ENCODE results near the gene FBXO42. TPM values are rescaled to one million over a fixed set of nuclear protein-coding genes. Genes with fewer than 3 reads are reported as not detected.

Gene FBXO42
- total and polyA plus RNA-seq, 3 experiments from 2014 or later: 15.7 to 23.8 (median 16.9) TPM

DNA sequence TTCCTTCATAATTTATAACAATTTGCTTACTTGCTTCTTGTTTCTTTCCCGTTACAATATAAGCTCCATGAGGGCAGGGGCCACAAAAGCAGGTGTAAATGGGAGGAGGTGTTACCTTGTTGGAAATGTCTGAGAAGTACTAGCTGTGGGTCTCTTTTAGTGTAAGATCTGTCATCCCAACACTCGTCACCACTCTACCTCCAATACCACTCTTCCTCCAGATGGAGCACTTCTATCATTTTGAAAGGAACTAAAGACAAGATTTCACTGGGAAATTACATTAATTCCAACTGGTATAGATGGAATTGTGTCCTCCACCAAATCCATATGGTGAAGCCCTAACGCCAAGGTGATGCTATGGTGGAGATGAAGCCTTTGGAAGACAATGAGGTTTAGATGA lies 62.3 kb downstream of the FBXO42 start:
- no peak for DNase-seq
- ChIA-PET POLR2A (no interaction called here), CTCF (interaction anchor here (1.3 to 1.7 kb wide), 2 partner anchors 13 to 73 kb away, joined by 3 read pairs; no protein-coding TSS in a partner anchor)
- H3K4me3 ChIP-seq (ENCODE audit: low read length): no peak overlapping the region
- peaks cover 5% of the 10 kb centered on the region for H3K4me1 ChIP-seq (ENCODE audit: insufficient read depth, low read length)
- H3K4me3 Mint-ChIP-seq: no peak overlapping the region
- H3K27ac Mint-ChIP-seq: peak overlapping the region in 3 of 8 donors; percentile 1 to 39 (median 30)
- no peaks in the 10 kb centered on the region for H3K9me3 ChIP-seq (ENCODE audit: low read length)
- H3K27ac ChIP-seq (ENCODE audit: low read depth, low read length): no peak overlapping the region
- H3K36me3 ChIP-seq (ENCODE audit: insufficient read depth, low read length): peaks cover 15% of the 10 kb centered on the region
- peaks cover 3 to 21% (median 8%) of the 10 kb centered on the region in 3 donors for H3K4me1 Mint-ChIP-seq
- peaks cover 3 to 51% (median 10%) of the 10 kb centered on the region in 3 donors for H3K36me3 Mint-ChIP-seq
- H3K27me3 Mint-ChIP-seq: no peaks in the 10 kb centered on the region
- H3K9me3 Mint-ChIP-seq: no peaks in the 10 kb centered on the region
- H3K27me3 ChIP-seq (ENCODE audit: insufficient read depth, low read length, poor library complexity, severe bottlenecking): no peaks in the 10 kb centered on the region

DNA sequence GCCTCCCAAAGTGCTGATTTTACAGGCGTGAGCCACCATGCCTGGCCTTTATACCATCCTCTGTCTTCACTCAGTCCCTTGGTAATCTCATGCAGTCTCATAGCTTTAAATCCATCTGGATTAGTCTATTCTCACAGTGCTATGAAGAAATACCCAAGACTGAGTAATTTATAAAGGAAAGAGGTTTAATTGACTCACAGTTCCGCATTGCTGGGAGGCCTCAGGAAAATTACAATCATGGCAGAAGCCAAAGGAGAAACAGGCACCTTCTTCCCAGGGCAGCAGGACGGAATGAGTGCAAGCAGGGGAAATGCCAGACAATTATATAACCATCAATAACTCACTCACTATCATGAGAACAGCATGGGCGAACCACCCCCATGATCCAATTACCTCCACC lies 66.2 kb downstream of the FBXO42 start:
- ChIA-PET CTCF (no interaction called here), POLR2A (no interaction called here)
- peaks cover 5% of the 10 kb centered on the region for H3K36me3 ChIP-seq (ENCODE audit: insufficient read depth, low read length)
- no peak overlapping the region for H3K4me3 ChIP-seq (ENCODE audit: low read length)
- Mint-ChIP-seq H3K36me3 (peaks cover 3 to 37% (median 10%) of the 10 kb centered on the region in 3 donors), H3K4me1 (peaks cover 10 to 20% (median 12%) of the 10 kb centered on the region in 3 donors), H3K27me3 (no peaks in the 10 kb centered on the region), H3K27ac (no peak overlapping the region), H3K9me3 (no peaks in the 10 kb centered on the region), H3K4me3 (no peak overlapping the region)
- H3K9me3 ChIP-seq (ENCODE audit: low read length): no peaks in the 10 kb centered on the region
- no peaks in the 10 kb centered on the region for H3K4me1 ChIP-seq (ENCODE audit: insufficient read depth, low read length)
- H3K27me3 ChIP-seq (ENCODE audit: insufficient read depth, low read length, poor library complexity, severe bottlenecking): no peaks in the 10 kb centered on the region
- no peak for DNase-seq
- no peak overlapping the region for H3K27ac ChIP-seq (ENCODE audit: low read depth, low read length)

DNA sequence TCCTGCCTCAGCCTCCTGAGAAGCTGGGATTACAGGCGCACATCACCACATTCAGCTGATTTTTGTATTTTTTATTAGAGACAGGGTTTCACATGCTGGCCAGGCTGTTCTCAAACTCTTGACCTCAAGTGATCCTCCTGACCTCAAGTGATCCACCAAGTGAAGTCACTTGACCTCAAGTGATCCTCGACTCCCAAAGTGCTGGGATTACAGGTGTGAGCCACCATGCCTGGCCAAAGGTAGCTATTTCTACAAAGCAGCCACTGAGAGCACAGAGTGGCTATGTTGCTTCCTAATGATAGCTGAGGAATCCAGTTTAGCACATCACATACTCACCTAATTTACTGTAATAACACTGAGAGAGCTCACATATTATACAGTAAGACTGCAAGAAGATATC lies 70.5 kb downstream of the FBXO42 start:
- H3K36me3 Mint-ChIP-seq: peaks cover 0 to 31% (median 9%) of the 10 kb centered on the region in 3 donors
- no peak for DNase-seq
- peak overlapping the region in 1 of 8 donors; percentile 14 for H3K27ac Mint-ChIP-seq
- no peaks in the 10 kb centered on the region for H3K27me3 Mint-ChIP-seq
- H3K4me1 ChIP-seq (ENCODE audit: insufficient read depth, low read length): no peaks in the 10 kb centered on the region
- H3K36me3 ChIP-seq (ENCODE audit: insufficient read depth, low read length): no peaks in the 10 kb centered on the region
- ChIA-PET POLR2A (no interaction called here), CTCF (no interaction called here)
- peaks cover 6 to 15% (median 13%) of the 10 kb centered on the region in 3 donors for H3K4me1 Mint-ChIP-seq
- no peaks in the 10 kb centered on the region for H3K27me3 ChIP-seq (ENCODE audit: insufficient read depth, low read length, poor library complexity, severe bottlenecking)
- H3K27ac ChIP-seq (ENCODE audit: low read depth, low read length): no peak overlapping the region
- H3K9me3 ChIP-seq (ENCODE audit: low read length): no peaks in the 10 kb centered on the region
- no peak overlapping the region for H3K4me3 Mint-ChIP-seq
- H3K9me3 Mint-ChIP-seq: no peaks in the 10 kb centered on the region
- H3K4me3 ChIP-seq (ENCODE audit: low read length): no peak overlapping the region

DNA sequence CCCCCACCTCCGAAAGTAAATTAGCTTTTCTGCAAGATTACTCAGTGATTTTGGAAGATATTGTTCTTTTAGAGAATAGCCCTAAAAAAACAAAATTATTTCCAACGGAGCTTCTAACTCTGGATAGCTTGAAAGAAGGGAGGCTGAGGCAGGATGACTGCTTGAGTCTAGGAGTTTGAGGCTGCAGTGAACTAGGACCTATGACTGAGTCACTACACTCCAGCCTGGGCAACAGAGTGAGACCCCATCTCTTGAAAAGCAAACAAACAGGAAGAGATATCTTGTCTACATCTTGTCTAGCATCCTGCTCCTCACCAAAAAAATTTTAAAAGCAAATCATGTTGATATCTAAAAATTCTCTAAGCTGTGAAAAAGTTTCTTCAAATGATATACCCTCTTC lies 73.1 kb downstream of the FBXO42 start:
- H3K4me1 ChIP-seq (ENCODE audit: insufficient read depth, low read length): no peaks in the 10 kb centered on the region
- ChIA-PET CTCF (no interaction called here), POLR2A (no interaction called here)
- no peaks in the 10 kb centered on the region for H3K36me3 ChIP-seq (ENCODE audit: insufficient read depth, low read length)
- H3K27me3 ChIP-seq (ENCODE audit: insufficient read depth, low read length, poor library complexity, severe bottlenecking): no peaks in the 10 kb centered on the region
- Mint-ChIP-seq H3K9me3 (no peaks in the 10 kb centered on the region), H3K27me3 (no peaks in the 10 kb centered on the region), H3K36me3 (peaks cover 0 to 39% (median 7%) of the 10 kb centered on the region in 3 donors), H3K4me3 (no peak overlapping the region), H3K27ac (peak overlapping the region in 2 of 8 donors; percentile 22 to 40), H3K4me1 (peaks cover 8 to 22% (median 21%) of the 10 kb centered on the region in 3 donors)
- H3K27ac ChIP-seq (ENCODE audit: low read depth, low read length): no peak overlapping the region
- DNase-seq: no peak
- H3K9me3 ChIP-seq (ENCODE audit: low read length): no peaks in the 10 kb centered on the region
- H3K4me3 ChIP-seq (ENCODE audit: low read length): no peak overlapping the region

DNA sequence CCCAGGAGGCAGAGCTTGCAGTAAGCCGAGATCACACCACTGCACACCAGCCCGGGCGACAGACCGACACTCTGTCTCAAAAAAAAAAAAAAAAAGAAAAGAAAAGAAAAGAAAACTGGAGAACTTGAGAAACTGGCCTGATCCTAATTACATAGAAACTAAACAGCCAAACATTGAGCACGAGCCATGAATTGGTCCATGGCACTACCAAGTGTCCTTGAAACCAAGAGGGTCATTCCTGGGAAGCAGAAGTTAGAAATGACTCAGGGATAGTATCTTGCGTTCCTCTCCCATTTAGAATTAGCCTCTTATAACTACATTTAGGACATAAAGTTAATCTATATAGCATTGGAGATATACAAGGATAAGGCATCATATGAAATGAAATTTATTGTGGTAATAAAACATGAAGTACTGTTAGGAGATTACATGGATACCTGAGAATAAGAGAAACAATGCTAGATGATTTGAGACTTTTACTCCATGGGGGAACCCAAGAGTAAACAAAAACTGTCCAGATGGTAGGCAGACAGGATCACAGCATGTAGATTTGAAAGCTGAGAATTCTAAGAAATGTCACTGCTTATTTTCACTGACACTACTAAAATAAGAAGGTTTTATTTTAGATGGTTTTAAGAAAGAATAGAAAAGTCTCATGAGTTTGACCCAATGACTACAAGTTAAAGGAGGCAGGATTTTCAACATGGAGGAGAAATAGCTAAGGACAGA lies 75.8 kb downstream of the FBXO42 start:
- no peak overlapping the region for H3K4me3 ChIP-seq (ENCODE audit: low read length)
- H3K4me1 ChIP-seq (ENCODE audit: insufficient read depth, low read length): no peaks in the 10 kb centered on the region
- H3K36me3 ChIP-seq (ENCODE audit: insufficient read depth, low read length): no peaks in the 10 kb centered on the region
- Mint-ChIP-seq H3K4me3 (no peak overlapping the region), H3K9me3 (no peaks in the 10 kb centered on the region), H3K4me1 (peaks cover 10 to 29% (median 21%) of the 10 kb centered on the region in 3 donors), H3K27ac (peak overlapping the region in 2 of 8 donors; percentile 29 to 46), H3K27me3 (no peaks in the 10 kb centered on the region), H3K36me3 (peaks cover 0 to 44% (median 8%) of the 10 kb centered on the region in 3 donors)
- no peaks in the 10 kb centered on the region for H3K9me3 ChIP-seq (ENCODE audit: low read length)
- CTCF ChIA-PET: interaction anchor here (1.0 kb wide), 1 partner anchor 13 kb away, joined by 3 read pairs; no protein-coding TSS in a partner anchor
- no peaks in the 10 kb centered on the region for H3K27me3 ChIP-seq (ENCODE audit: insufficient read depth, low read length, poor library complexity, severe bottlenecking)
- no peak for DNase-seq
- H3K27ac ChIP-seq (ENCODE audit: low read depth, low read length): no peak overlapping the region
- POLR2A ChIA-PET: no interaction called here

DNA sequence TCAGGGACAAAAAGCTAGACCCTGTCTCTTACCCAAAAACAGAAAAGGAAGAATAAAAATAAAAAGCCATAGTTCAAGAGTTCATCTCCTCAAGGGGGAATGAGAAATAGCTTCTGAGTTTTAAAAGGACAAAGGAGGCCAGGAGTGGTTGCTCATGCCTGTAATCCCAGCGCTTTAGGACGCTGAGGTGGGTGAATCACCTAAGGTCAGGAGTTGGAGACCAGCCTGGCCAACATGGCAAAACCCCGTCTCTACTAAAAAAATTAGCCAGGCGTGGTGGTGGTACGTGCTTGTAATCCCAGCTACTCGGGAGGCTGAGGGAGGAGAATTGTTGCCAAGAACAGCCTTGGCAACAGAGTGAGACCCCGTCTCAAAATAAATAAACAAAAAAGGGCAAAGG lies 76.7 kb downstream of the FBXO42 start:
- Mint-ChIP-seq H3K27me3 (no peaks in the 10 kb centered on the region), H3K4me3 (no peak overlapping the region), H3K27ac (no peak overlapping the region), H3K4me1 (peaks cover 15 to 33% (median 24%) of the 10 kb centered on the region in 3 donors), H3K36me3 (peaks cover 0 to 46% (median 8%) of the 10 kb centered on the region in 3 donors), H3K9me3 (no peaks in the 10 kb centered on the region)
- no peaks in the 10 kb centered on the region for H3K27me3 ChIP-seq (ENCODE audit: insufficient read depth, low read length, poor library complexity, severe bottlenecking)
- ChIA-PET POLR2A (no interaction called here), CTCF (interaction anchor here (1.1 kb wide), 1 partner anchor 18 kb away, joined by 3 read pairs; no protein-coding TSS in a partner anchor)
- no peak for DNase-seq
- no peaks in the 10 kb centered on the region for H3K4me1 ChIP-seq (ENCODE audit: insufficient read depth, low read length)
- no peak overlapping the region for H3K4me3 ChIP-seq (ENCODE audit: low read length)
- H3K27ac ChIP-seq (ENCODE audit: low read depth, low read length): no peak overlapping the region
- H3K9me3 ChIP-seq (ENCODE audit: low read length): no peaks in the 10 kb centered on the region
- H3K36me3 ChIP-seq (ENCODE audit: insufficient read depth, low read length): no peaks in the 10 kb centered on the region

DNA sequence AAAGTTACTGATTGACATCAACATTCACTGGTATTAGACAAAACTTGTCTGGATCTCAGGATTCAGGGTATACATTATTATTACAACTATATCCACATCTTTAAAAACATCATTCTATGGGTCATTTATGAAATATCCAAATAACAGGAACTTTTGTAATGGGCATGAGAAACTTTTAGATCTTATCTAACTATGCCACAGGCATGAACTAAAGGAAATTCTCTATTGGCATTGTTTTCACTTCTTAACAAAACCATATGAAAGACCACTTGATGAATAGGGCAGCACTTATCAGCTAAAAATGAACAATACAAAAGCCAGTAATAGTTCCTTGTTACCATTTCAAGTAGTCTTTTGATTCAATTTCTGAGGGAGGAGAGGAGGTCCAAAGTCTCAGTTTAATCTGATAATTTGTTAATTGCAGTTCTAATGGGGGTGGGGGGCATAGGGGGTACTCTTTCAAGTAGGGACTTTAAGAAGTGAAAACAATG lies 84.5 kb downstream of the FBXO42 start:
- H3K4me1 ChIP-seq (ENCODE audit: insufficient read depth, low read length): peaks cover 10% of the 10 kb centered on the region
- CTCF ChIA-PET: no interaction called here
- H3K27me3 ChIP-seq (ENCODE audit: insufficient read depth, low read length, poor library complexity, severe bottlenecking): no peaks in the 10 kb centered on the region
- no peaks in the 10 kb centered on the region for H3K36me3 ChIP-seq (ENCODE audit: insufficient read depth, low read length)
- H3K27me3 Mint-ChIP-seq: no peaks in the 10 kb centered on the region
- H3K4me3 Mint-ChIP-seq: no peak overlapping the region
- no peak overlapping the region for H3K4me3 ChIP-seq (ENCODE audit: low read length)
- no peak overlapping the region for H3K27ac ChIP-seq (ENCODE audit: low read depth, low read length)
- H3K27ac Mint-ChIP-seq: peak overlapping the region in 4 of 8 donors; percentile 4 to 69 (median 36)
- no peak for DNase-seq
- POLR2A ChIA-PET: no interaction called here
- H3K4me1 Mint-ChIP-seq: peaks cover 21 to 40% (median 34%) of the 10 kb centered on the region in 3 donors
- H3K9me3 ChIP-seq (ENCODE audit: low read length): no peaks in the 10 kb centered on the region
- H3K36me3 Mint-ChIP-seq: peaks cover 0 to 20% (median 8%) of the 10 kb centered on the region in 3 donors
- no peaks in the 10 kb centered on the region for H3K9me3 Mint-ChIP-seq

DNA sequence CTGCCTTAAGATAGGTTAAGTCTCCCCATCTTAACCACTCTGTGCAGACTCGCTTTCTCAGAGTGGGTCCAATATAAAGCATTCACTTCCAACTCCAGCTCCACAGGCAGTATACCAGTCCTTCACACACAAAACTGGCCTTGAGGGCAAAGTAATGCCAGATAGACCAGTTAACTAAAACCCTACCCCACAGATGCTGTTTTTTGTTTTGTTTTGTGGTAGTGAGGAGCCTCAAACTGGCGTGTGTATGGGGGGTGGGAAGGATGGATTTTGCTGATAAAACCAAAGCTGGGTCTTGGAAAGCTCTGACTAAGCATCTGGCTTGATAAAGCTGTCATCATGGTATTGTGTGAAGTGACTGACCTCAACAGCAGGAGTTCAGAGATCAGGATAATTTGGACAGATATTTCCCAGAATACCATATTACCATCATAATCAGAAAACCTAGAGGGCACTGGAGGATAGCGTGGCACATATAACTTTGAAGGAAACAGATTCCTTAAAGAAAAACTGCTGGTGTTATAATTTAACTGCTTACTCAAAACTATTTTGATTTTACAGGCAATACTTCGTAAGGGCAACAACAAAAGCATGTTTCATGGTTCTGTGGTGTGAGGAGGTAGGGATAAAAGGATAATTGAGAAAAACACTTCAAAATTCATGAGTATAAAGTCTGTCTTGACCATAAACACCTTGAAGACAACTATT lies 85.7 kb downstream of the FBXO42 start:
- no peak overlapping the region for H3K4me3 ChIP-seq (ENCODE audit: low read length)
- Mint-ChIP-seq H3K36me3 (peaks cover 0 to 18% (median 8%) of the 10 kb centered on the region in 3 donors), H3K4me3 (no peak overlapping the region), H3K4me1 (peaks cover 21 to 40% (median 32%) of the 10 kb centered on the region in 3 donors), H3K9me3 (no peaks in the 10 kb centered on the region), H3K27me3 (no peaks in the 10 kb centered on the region), H3K27ac (peak overlapping the region in 3 of 8 donors; percentile 13 to 59 (median 19))
- no peak overlapping the region for H3K27ac ChIP-seq (ENCODE audit: low read depth, low read length)
- H3K27me3 ChIP-seq (ENCODE audit: insufficient read depth, low read length, poor library complexity, severe bottlenecking): no peaks in the 10 kb centered on the region
- no peak for DNase-seq
- CTCF ChIA-PET: no interaction called here
- no peaks in the 10 kb centered on the region for H3K9me3 ChIP-seq (ENCODE audit: low read length)
- POLR2A ChIA-PET: no interaction called here
- H3K4me1 ChIP-seq (ENCODE audit: insufficient read depth, low read length): peaks cover 10% of the 10 kb centered on the region
- no peaks in the 10 kb centered on the region for H3K36me3 ChIP-seq (ENCODE audit: insufficient read depth, low read length)
